KOPT-K1 (cell line): ENCODE data around the gene ZFYVE19.

ENCODE experiments used
- H3K27ac ChIP-seq: fragments of 200-600 bp; sonication (generic); 2 replicates; pipeline ENCODE4 v1.5.1; 2016; ENCODE audit warnings: antibody characterized with exemption, mild to moderate bottlenecking, low read depth, low read length; ENCODE audit not compliant: poor library complexity, severe bottlenecking
- H3K36me3 ChIP-seq: fragments of 200-600 bp; sonication (generic); 2 replicates; pipeline ENCODE4 v1.5.1; 2017; ENCODE audit warnings: antibody characterized with exemption, mild to moderate bottlenecking, low read length, moderate library complexity; ENCODE audit not compliant: insufficient read depth
- H3K9me3 ChIP-seq: fragments of 200-600 bp; sonication (generic); 2 replicates; pipeline ENCODE4 v1.5.1; 2017; ENCODE audit warnings: antibody characterized with exemption, low read length, mild to moderate bottlenecking; ENCODE audit not compliant: insufficient read depth, poor library complexity, severe bottlenecking

ZFYVE19 gene

GRCh38 chr15:40770147-40770721 is 36.7 kb upstream of the ZFYVE19 start:
- Histone ChIP-seq H3K27ac (peak overlapping the region; percentile 95), H3K9me3 (no peaks in the 10 kb centered on the region), H3K36me3 (peaks cover 35% of the 10 kb centered on the region)

GRCh38 chr15:40771242-40771641 is 35.6 kb upstream of the ZFYVE19 start:
- Histone ChIP-seq H3K36me3 (peaks cover 45% of the 10 kb centered on the region), H3K27ac (peak overlapping the region; percentile 95), H3K9me3 (no peaks in the 10 kb centered on the region)

- H3K36me3 ChIP-seq, result peaks cover 47% of the 10 kb centered on the region
- no peak overlapping the region for H3K27ac ChIP-seq
- no peaks in the 10 kb centered on the region for H3K9me3 ChIP-seq
Measured at GRCh38 chr15:40772014-40772413, 34.9 kb upstream of the ZFYVE19 start.

- no peaks in the 10 kb centered on the region for H3K9me3 ChIP-seq
- H3K27ac ChIP-seq, result no peak overlapping the region
- H3K36me3 ChIP-seq, result peaks cover 49% of the 10 kb centered on the region; the same call in 1 of the 2 replicates
Measured at GRCh38 chr15:40773496-40773895, 33.4 kb upstream of the ZFYVE19 start.

- Histone ChIP-seq H3K27ac (no peak overlapping the region), H3K9me3 (no peaks in the 10 kb centered on the region), H3K36me3 (peaks cover 53% of the 10 kb centered on the region; the same call in 1 of the 2 replicates)
Measured at GRCh38 chr15:40773902-40774301, 33.0 kb upstream of the ZFYVE19 start.

- H3K9me3 ChIP-seq, result no peaks in the 10 kb centered on the region
- H3K36me3 ChIP-seq, result peaks cover 61% of the 10 kb centered on the region; the same call in 1 of the 2 replicates
- no peak overlapping the region for H3K27ac ChIP-seq
Measured at GRCh38 chr15:40775007-40775406, 31.9 kb upstream of the ZFYVE19 start.

GRCh38 chr15:40775740-40776536 is 31.0 kb upstream of the ZFYVE19 start:
- no peaks in the 10 kb centered on the region for H3K9me3 ChIP-seq
- H3K27ac ChIP-seq, result peak overlapping the region; percentile 31
- peaks cover 61% of the 10 kb centered on the region; the same call in 1 of the 2 replicates for H3K36me3 ChIP-seq

GRCh38 chr15:40776537-40777141 is 30.2 kb upstream of the ZFYVE19 start:
- Histone ChIP-seq H3K36me3 (peaks cover 60% of the 10 kb centered on the region; the same call in 1 of the 2 replicates), H3K9me3 (no peaks in the 10 kb centered on the region), H3K27ac (peak overlapping the region; percentile 31)

- no peak overlapping the region for H3K27ac ChIP-seq
- peaks cover 18% of the 10 kb centered on the region; the same call in 1 of the 2 replicates for H3K36me3 ChIP-seq
- no peaks in the 10 kb centered on the region for H3K9me3 ChIP-seq
Measured at GRCh38 chr15:40782609-40783227, 24.2 kb upstream of the ZFYVE19 start.

- Histone ChIP-seq H3K9me3 (no peaks in the 10 kb centered on the region), H3K27ac (no peak overlapping the region), H3K36me3 (no peaks in the 10 kb centered on the region)
Measured at GRCh38 chr15:40785164-40785563, 21.7 kb upstream of the ZFYVE19 start.

GRCh38 chr15:40785814-40786213 is 21.1 kb upstream of the ZFYVE19 start:
- Histone ChIP-seq H3K36me3 (no peaks in the 10 kb centered on the region), H3K27ac (no peak overlapping the region), H3K9me3 (no peaks in the 10 kb centered on the region)

- H3K27ac ChIP-seq, result no peak overlapping the region
Measured at GRCh38 chr15:40787344-40787841, 19.5 kb upstream of the ZFYVE19 start.

GRCh38 chr15:40787991-40788390 is 18.9 kb upstream of the ZFYVE19 start:
- H3K9me3 ChIP-seq, result no peaks in the 10 kb centered on the region
- no peaks in the 10 kb centered on the region for H3K36me3 ChIP-seq
- peak overlapping the region; percentile 16 for H3K27ac ChIP-seq

More at GRCh38 chr15:40787344-40787841, 19.5 kb upstream of the ZFYVE19 start:
- Histone ChIP-seq H3K36me3 (no peaks in the 10 kb centered on the region), H3K9me3 (no peaks in the 10 kb centered on the region)

GRCh38 chr15:40789119-40789518 is 17.8 kb upstream of the ZFYVE19 start:
- no peaks in the 10 kb centered on the region for H3K36me3 ChIP-seq
- no peaks in the 10 kb centered on the region for H3K9me3 ChIP-seq
- H3K27ac ChIP-seq, result no peak overlapping the region

GRCh38 chr15:40789999-40790398 is 16.9 kb upstream of the ZFYVE19 start:
- H3K36me3 ChIP-seq, result no peaks in the 10 kb centered on the region
- H3K9me3 ChIP-seq, result no peaks in the 10 kb centered on the region
- H3K27ac ChIP-seq, result no peak overlapping the region
